ENCODE data around the gene CDC5L. TPM values are rescaled to one million over a fixed set of nuclear protein-coding genes. Genes with fewer than 3 reads are reported as not detected.

CDC5L gene
- total RNA-seq, 1 experiment from 2014 or later, result 23.8 TPM

- no peaks in the 10 kb centered on the region for H3K27me3 ChIP-seq (replicated peaks; ENCODE audit: control insufficient read depth, insufficient read depth, low read length)
- Mint-ChIP-seq H3K9me3 (ENCODE audit: unreplicated experiment) (no peaks in the 10 kb centered on the region), H3K36me3 (ENCODE audit: insufficient read depth, unreplicated experiment) (peaks cover 72% of the 10 kb centered on the region), H3K4me3 (ENCODE audit: unreplicated experiment) (no peak overlapping the region), H3K4me1 (ENCODE audit: low read depth, unreplicated experiment) (no peaks in the 10 kb centered on the region), H3K27me3 (ENCODE audit: insufficient read depth, unreplicated experiment) (no peaks in the 10 kb centered on the region), H3K27ac (ENCODE audit: unreplicated experiment) (no peak overlapping the region)
- intact Hi-C loops (cut with micrococcal nuclease; ENCODE audit: unreplicated experiment), result no loop called here
- no peaks in the 10 kb centered on the region for H3K9me3 ChIP-seq
- peaks cover 4% of the 10 kb centered on the region; the same call in 1 of the 2 replicates for H3K36me3 ChIP-seq (ENCODE audit: control insufficient read depth, insufficient read depth, low read length)
- H3K4me1 ChIP-seq, result no peaks in the 10 kb centered on the region
- no peak for TF ChIP-seq CTCF (IDR thresholded peaks at IDR 0.05; ENCODE audit: insufficient read depth in 1 of 2, low read depth in 1 of 2, low read length in 1 of 2, severe bottlenecking in 1 of 2, unreplicated experiment in 1 of 2)
- CTCF ChIA-PET, result no interaction called here
- H3K4me3 ChIP-seq (ENCODE audit: low read depth, low read length), result no peak overlapping the region
- BruUV-seq (replicated peaks), result no TSS peak
- no peak for DNase-seq
- POLR2A ChIA-PET, result interaction anchor here (1.4 kb wide), 1 partner anchor 17 kb away, joined by 4 read pairs; the partner anchor contains the start of gene CDC5L
These were observed 16.7 kb downstream of the CDC5L start for GRCh38 chr6:44404022-44404714.

- H3K36me3 Mint-ChIP-seq (ENCODE audit: insufficient read depth, unreplicated experiment), result peaks cover 74% of the 10 kb centered on the region
- H3K4me1 Mint-ChIP-seq (ENCODE audit: low read depth, unreplicated experiment), result no peaks in the 10 kb centered on the region
- H3K27ac Mint-ChIP-seq (ENCODE audit: unreplicated experiment), result no peak overlapping the region
- no peaks in the 10 kb centered on the region for H3K9me3 ChIP-seq
- H3K4me1 ChIP-seq, result no peaks in the 10 kb centered on the region
- intact Hi-C loops (cut with micrococcal nuclease; ENCODE audit: unreplicated experiment), result no loop called here
- H3K36me3 ChIP-seq (ENCODE audit: control insufficient read depth, insufficient read depth, low read length), result peaks cover 4% of the 10 kb centered on the region; the same call in 1 of the 2 replicates
- POLR2A ChIA-PET, result no interaction called here
- no peak overlapping the region for H3K4me3 ChIP-seq (ENCODE audit: low read depth, low read length)
- no peaks in the 10 kb centered on the region for H3K27me3 ChIP-seq (replicated peaks; ENCODE audit: control insufficient read depth, insufficient read depth, low read length)
- no peaks in the 10 kb centered on the region for H3K9me3 Mint-ChIP-seq (ENCODE audit: unreplicated experiment)
- no TSS peak for BruUV-seq (replicated peaks)
- H3K4me3 Mint-ChIP-seq (ENCODE audit: unreplicated experiment), result no peak overlapping the region
- no peak for TF ChIP-seq CTCF (IDR thresholded peaks at IDR 0.05; ENCODE audit: insufficient read depth in 1 of 2, low read depth in 1 of 2, low read length in 1 of 2, severe bottlenecking in 1 of 2, unreplicated experiment in 1 of 2)
- no peak for DNase-seq
- CTCF ChIA-PET, result no interaction called here
- no peaks in the 10 kb centered on the region for H3K27me3 Mint-ChIP-seq (ENCODE audit: insufficient read depth, unreplicated experiment)
These were observed 17.2 kb downstream of the CDC5L start for GRCh38 chr6:44404715-44405099.

DNA sequence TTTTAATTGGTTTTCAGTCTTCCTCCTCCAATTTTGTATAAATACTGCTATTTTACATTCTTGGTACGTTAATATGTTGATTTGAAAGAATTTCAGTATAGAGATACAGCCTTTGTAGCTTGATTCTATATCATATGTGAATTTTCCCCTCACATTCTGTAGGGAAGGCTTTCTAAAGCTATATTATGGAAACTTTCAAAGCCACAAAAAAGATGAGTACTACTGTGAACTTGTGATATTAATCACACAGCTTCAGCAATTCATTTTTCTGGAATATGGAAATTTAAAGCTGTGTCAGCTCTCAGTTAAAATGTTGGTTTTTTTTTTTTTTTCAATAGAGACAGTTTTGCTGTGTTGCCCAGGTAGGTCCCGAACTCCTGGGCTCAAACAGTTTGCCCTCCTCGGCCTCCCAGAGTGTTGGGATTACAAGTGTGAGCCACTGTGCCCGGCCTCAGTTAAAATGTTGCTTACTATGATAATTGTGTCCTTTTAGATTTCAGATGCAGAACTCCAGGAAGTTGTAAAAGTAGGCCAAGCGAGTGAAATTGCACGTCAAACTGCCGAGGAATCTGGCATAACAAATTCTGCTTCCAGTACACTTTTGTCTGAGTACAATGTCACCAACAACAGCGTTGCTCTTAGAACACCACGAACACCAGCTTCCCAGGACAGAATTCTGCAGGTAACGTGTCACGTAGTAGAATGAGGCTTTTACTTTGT, 20.6 kb downstream of the CDC5L start:
- DNase-seq, result no peak
- no TSS peak for BruUV-seq (replicated peaks)
- intact Hi-C loops (cut with micrococcal nuclease; ENCODE audit: unreplicated experiment), result no loop called here
- TF ChIP-seq CTCF (IDR thresholded peaks at IDR 0.05; ENCODE audit: insufficient read depth in 1 of 2, low read depth in 1 of 2, low read length in 1 of 2, severe bottlenecking in 1 of 2, unreplicated experiment in 1 of 2), result no peak
- H3K27me3 ChIP-seq (replicated peaks; ENCODE audit: control insufficient read depth, insufficient read depth, low read length), result no peaks in the 10 kb centered on the region
- Mint-ChIP-seq H3K36me3 (ENCODE audit: insufficient read depth, unreplicated experiment) (peaks cover 84% of the 10 kb centered on the region), H3K27ac (ENCODE audit: unreplicated experiment) (no peak overlapping the region), H3K9me3 (ENCODE audit: unreplicated experiment) (no peaks in the 10 kb centered on the region), H3K4me3 (ENCODE audit: unreplicated experiment) (no peak overlapping the region), H3K27me3 (ENCODE audit: insufficient read depth, unreplicated experiment) (no peaks in the 10 kb centered on the region), H3K4me1 (ENCODE audit: low read depth, unreplicated experiment) (no peaks in the 10 kb centered on the region)
- no peaks in the 10 kb centered on the region for H3K4me1 ChIP-seq
- H3K4me3 ChIP-seq (ENCODE audit: low read depth, low read length), result no peak overlapping the region
- H3K36me3 ChIP-seq (ENCODE audit: control insufficient read depth, insufficient read depth, low read length), result peaks cover 4% of the 10 kb centered on the region; the same call in 1 of the 2 replicates
- ChIA-PET POLR2A (no interaction called here), CTCF (no interaction called here)
- no peaks in the 10 kb centered on the region for H3K9me3 ChIP-seq
